IPS-15b (cell line): Measurements from ENCODE around the gene WFDC8.

Experiments
- H3K27me3 ChIP-seq: one replicate; pipeline ENCODE4 v1.6.1; 2013; ENCODE audit warnings: low read length; ENCODE audit not compliant: control insufficient read depth, insufficient read depth
- H3K36me3 ChIP-seq: one replicate; pipeline ENCODE4 v1.6.1; 2013; ENCODE audit warnings: low read length; ENCODE audit not compliant: control insufficient read depth, insufficient read depth
- H3K4me1 ChIP-seq: one replicate; pipeline ENCODE4 v1.6.1; 2013; ENCODE audit warnings: mild to moderate bottlenecking, low read length; ENCODE audit not compliant: control insufficient read depth, insufficient read depth
- H3K4me3 ChIP-seq: one replicate; pipeline ENCODE4 v1.5.1; 2013; ENCODE audit warnings: low read depth, low read length
- H3K9ac ChIP-seq: one replicate; pipeline ENCODE4 v1.6.1; 2013; ENCODE audit warnings: low read depth, mild to moderate bottlenecking, low read length
- H3K9me3 ChIP-seq: one replicate; pipeline ENCODE4 v1.6.1; 2013; ENCODE audit warnings: mild to moderate bottlenecking, low read length; ENCODE audit not compliant: control insufficient read depth, insufficient read depth

WFDC8 gene

DNA sequence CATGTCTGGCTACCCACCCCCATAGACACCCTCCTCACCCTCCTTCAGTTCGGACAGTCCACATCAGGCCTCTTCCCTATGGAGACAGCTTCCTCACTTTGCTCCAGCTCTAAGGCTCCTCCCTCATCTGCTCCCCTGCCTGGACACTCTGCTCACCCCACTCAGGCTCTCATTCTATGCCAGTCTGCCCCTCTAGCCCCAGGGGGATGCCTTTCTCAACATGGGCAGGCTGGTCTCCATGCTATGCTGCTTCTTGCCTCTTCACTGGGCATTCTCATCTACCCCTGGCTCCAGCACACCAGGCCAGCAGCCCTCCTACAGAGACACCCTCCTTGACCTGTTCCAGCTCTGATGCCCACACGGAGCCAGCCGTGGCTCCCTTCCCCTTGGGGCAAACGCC is at the start of gene WFDC8:
Gene WFDC8, minus strand, starts transcription at position 101 of the 400 bp plus-strand sequence. Its CDS starts 37 bp downstream, at position 64.
- H3K27me3 ChIP-seq = no peaks in the 10 kb centered on the region
- H3K36me3 ChIP-seq = no peaks in the 10 kb centered on the region
- H3K4me3 ChIP-seq = no peak within 1 kb of the TSS
- no peaks in the 10 kb centered on the region for H3K9me3 ChIP-seq
- no peak within 1 kb of the TSS for H3K9ac ChIP-seq
- peaks cover 10% of the 10 kb centered on the region for H3K4me1 ChIP-seq

DNA sequence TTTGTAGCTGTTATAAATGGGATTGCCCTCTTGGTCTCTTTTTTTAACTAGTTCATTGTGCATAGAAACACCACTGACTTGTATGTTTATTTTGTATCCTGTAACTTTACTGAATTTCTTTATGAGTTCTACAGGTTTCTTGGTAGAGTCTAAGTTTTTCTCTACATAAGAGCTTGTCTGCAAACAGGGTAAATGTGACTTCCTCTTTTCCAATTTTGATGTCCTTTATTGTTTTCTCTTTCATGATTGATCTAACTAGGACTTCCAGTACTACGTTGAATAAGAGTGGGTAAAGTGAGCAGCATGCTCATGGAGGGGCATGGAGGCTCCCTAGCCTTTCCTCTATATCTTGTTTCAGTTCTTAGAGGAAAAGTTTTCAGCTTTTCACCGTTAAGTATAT is 47.5 kb upstream of the WFDC8 start:
- H3K9me3 ChIP-seq = no peaks in the 10 kb centered on the region
- no peak overlapping the region for H3K4me3 ChIP-seq
- no peak overlapping the region for H3K9ac ChIP-seq
- H3K4me1 ChIP-seq = peaks cover 2% of the 10 kb centered on the region
- H3K27me3 ChIP-seq = no peaks in the 10 kb centered on the region
- no peaks in the 10 kb centered on the region for H3K36me3 ChIP-seq

DNA sequence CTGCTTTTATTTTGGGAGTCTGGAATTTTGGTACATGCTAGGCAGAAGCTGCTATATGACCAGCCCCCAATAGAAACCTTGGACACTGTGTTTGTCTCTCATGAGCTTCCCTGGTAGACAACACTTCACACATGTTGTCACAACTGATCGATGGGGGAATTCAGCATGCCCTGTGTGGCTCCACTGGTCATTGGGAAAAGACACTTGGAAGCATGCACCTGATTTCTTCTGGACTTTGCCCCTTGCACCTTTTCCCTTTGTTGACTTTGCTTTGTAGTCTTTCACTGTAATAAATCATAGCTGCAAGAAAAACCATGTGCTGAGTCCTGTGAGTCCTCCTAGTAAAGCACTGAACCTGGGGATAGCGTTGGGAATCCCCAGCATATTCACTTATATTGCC is 42.5 kb upstream of the WFDC8 start:
- no peaks in the 10 kb centered on the region for H3K27me3 ChIP-seq
- no peaks in the 10 kb centered on the region for H3K4me1 ChIP-seq
- no peak overlapping the region for H3K4me3 ChIP-seq
- H3K9ac ChIP-seq = no peak overlapping the region
- no peaks in the 10 kb centered on the region for H3K9me3 ChIP-seq
- H3K36me3 ChIP-seq = no peaks in the 10 kb centered on the region

DNA sequence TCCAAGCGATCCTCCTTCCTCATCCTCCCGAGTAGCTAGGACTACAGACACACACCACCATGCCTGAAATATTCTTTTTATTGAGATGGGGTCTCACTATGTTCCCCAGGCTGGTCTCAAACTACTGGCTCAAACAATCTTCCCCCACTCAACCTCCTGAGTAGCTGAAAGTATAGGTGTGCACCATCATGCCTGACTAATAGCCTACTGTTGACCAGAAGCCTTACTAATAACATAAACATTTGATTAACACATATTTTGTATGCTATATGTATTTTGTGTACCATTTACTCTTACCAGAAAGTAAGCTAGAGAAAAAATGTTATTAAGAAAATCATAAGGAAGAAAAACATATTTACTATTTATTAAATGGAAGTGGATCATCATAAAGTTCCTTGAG is 38.5 kb upstream of the WFDC8 start:
- Histone ChIP-seq H3K27me3 (no peaks in the 10 kb centered on the region), H3K4me1 (no peaks in the 10 kb centered on the region), H3K4me3 (no peak overlapping the region), H3K36me3 (no peaks in the 10 kb centered on the region), H3K9ac (no peak overlapping the region), H3K9me3 (no peaks in the 10 kb centered on the region)

DNA sequence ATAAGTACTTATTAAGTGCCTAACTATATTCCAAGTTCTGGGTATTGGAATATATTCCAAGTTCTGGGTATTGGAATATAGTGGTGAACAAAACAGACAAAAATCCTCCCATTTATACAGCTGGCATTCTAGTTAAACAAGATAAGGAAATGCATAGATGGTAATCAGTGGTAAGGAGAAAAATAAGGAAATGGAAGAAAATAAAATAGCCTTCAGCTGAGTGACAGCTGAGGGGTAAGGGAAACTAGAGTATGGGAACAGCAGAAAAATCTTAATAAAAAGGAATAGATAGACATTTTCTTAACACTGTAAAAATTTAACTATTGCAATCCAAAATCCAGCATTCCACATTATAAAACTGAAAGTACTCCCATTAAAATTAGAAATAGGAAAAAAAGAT is 33.2 kb upstream of the WFDC8 start:
- Histone ChIP-seq H3K4me1 (no peaks in the 10 kb centered on the region), H3K4me3 (no peak overlapping the region), H3K27me3 (no peaks in the 10 kb centered on the region), H3K9me3 (no peaks in the 10 kb centered on the region), H3K9ac (no peak overlapping the region), H3K36me3 (no peaks in the 10 kb centered on the region)

DNA sequence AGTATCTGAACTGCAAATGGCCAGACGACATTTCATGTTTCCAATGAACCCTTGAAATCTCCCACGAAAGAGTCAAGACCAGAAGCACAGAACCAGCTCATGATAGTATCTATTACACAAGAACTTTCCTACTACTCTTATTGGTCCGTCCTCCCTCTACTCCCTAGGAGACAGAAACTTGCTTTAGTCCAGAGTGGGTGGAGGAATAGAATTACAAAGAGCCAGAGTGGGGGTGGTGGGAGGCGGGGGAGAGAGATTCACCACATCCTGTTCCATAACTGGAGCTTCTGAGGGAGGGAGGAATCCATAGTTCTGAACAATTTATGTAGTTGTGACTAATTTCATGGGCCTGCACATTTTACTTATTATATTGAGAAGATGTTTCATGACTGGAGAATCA is 32.0 kb upstream of the WFDC8 start:
- Histone ChIP-seq H3K27me3 (no peaks in the 10 kb centered on the region), H3K4me3 (no peak overlapping the region), H3K9me3 (no peaks in the 10 kb centered on the region), H3K4me1 (no peaks in the 10 kb centered on the region), H3K9ac (no peak overlapping the region), H3K36me3 (no peaks in the 10 kb centered on the region)

DNA sequence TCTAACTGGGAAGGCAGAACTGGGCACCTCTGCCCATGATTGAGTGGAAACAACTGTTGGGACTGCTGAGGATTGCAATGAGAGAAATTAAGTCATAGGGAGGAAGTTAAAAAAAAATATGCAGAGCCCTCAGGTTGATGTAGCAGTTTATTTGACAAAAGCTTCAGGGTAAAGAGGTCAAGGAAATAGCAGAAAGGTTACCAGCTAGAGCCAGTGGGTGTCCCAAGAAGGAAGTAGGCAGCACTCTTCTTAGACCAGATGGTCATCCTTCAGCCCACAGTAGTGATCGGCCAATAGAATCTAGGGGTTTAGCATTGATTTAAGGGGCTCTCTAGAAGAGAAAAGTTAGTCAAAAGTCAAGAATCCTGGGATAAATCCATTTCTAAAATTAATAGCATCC is 28.7 kb upstream of the WFDC8 start:
- no peaks in the 10 kb centered on the region for H3K27me3 ChIP-seq

DNA sequence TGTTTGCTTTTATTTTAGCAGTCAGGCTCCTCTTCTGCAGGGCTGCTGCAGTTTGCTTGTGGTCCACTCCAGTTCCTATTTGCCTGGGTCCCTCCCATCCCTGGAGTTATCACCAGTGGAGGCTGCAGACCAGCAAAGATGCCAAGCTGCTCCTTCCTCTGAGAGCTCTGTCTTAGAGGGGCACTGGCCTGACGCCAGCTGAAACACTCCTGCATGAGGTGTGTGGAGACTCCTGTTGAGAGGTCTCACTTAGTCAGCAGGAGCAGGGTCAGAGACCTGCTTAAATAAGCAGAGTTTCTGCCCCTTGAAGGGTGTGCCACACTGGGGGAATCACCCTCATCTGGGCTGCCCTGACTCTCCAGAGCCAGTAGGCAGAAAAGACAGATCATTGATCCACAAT is 16.2 kb upstream of the WFDC8 start:
- Histone ChIP-seq H3K36me3 (no peaks in the 10 kb centered on the region), H3K27me3 (no peaks in the 10 kb centered on the region), H3K4me3 (no peak overlapping the region), H3K9ac (no peak overlapping the region), H3K9me3 (no peaks in the 10 kb centered on the region), H3K4me1 (no peaks in the 10 kb centered on the region)

More for the DNA sequence above, 28.7 kb upstream of the WFDC8 start:
- H3K36me3 ChIP-seq = no peaks in the 10 kb centered on the region
- H3K9me3 ChIP-seq = no peaks in the 10 kb centered on the region
- no peaks in the 10 kb centered on the region for H3K4me1 ChIP-seq
- H3K9ac ChIP-seq = no peak overlapping the region
- no peak overlapping the region for H3K4me3 ChIP-seq

DNA sequence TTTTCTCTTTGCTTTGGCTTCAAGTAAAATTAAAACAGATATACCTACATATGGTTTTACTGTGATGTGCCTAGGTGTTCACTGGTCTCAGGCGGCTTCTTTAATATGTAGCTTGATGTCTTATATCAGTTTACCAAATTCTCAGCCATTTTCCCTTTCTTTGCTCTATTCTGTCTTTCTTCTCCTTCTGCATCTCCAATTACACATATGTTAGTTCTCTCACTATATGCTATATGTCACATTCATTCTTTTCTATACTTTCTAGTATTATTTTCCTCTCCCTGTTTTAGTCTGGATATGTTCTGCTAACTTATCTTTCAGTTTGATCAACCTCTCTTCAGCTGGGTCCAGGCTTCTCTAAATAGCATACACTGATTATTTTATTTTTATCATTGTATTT is 14.4 kb upstream of the WFDC8 start:
- Histone ChIP-seq H3K36me3 (no peaks in the 10 kb centered on the region), H3K9ac (no peak overlapping the region), H3K4me1 (no peaks in the 10 kb centered on the region), H3K27me3 (no peaks in the 10 kb centered on the region), H3K4me3 (no peak overlapping the region), H3K9me3 (no peaks in the 10 kb centered on the region)

DNA sequence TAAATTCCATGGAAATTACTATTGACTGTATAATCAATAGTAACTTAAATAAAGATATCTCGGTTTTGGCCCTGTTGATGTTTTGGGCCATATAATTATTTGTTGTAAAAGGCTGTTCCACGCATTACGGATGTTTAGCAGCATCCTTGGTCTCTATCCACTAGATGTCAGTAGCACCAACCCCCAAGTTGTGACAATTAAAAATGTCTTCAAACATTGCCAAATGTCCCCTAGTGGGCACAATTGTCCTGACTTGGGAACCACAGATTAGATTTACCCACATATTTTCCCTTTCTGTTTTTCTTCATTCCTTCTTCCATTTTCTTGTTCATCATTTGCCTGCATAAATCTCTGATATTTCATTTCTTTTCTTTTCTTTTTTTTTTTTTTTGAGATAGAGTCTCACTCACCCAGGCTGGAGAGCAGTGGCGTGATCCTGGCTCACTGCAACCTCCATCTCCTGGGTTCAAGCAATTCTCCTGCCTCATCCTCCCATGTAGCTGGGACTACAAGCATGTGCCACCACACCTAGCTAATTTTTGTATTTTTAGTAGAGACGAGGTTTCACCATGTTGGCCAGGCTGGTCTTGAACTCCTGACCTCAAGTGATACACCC is 13.6 kb upstream of the WFDC8 start:
- H3K36me3 ChIP-seq = no peaks in the 10 kb centered on the region
- no peaks in the 10 kb centered on the region for H3K27me3 ChIP-seq
- no peak overlapping the region for H3K4me3 ChIP-seq
- H3K4me1 ChIP-seq = no peaks in the 10 kb centered on the region
- H3K9me3 ChIP-seq = no peaks in the 10 kb centered on the region
- H3K9ac ChIP-seq = no peak overlapping the region

DNA sequence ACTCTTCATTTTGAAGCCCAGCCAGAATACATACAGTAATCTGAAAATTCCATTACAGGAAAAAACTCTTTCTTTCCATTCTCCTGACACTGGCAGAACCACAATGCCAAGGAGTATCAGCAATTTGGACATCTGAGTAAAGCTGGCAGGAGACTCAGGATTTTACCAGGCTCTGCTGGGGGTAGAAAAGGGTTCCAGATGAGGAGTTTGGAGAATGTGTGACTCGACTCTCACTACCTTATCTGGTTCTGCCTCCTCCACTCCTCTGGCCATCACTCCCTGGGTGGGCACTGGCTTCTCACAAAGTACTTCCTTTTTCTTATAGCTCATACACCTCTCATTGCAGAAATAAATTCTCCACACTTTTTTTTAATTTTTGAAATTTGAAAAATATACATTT is 10.6 kb upstream of the WFDC8 start:
- Histone ChIP-seq H3K27me3 (no peaks in the 10 kb centered on the region), H3K9ac (no peak overlapping the region), H3K4me3 (no peak overlapping the region), H3K36me3 (no peaks in the 10 kb centered on the region), H3K4me1 (no peaks in the 10 kb centered on the region), H3K9me3 (no peaks in the 10 kb centered on the region)

DNA sequence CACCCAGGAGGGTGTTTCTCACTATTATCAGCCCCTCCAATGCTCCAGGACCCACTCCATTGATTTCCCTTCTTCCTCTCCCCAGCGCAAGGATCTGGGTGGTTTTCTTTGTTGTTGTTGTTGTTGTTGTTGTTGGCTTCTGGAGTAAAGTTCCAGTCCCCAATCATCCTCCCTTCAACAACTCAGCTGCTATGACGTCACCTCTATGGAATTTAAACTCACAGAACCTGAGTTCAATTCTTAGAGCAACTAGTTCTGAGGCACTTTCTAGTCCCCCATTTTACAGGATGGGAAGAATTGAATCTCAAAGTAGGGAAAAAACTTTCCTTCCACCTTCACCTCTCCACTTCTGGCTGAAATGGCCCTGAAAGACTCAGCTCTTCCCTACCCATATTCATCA is 9.7 kb upstream of the WFDC8 start:
- Histone ChIP-seq H3K36me3 (no peaks in the 10 kb centered on the region), H3K27me3 (no peaks in the 10 kb centered on the region), H3K4me1 (no peaks in the 10 kb centered on the region), H3K9me3 (no peaks in the 10 kb centered on the region), H3K9ac (no peak overlapping the region), H3K4me3 (no peak overlapping the region)
